HG03571 (cell line): Measurements from ENCODE around the gene PHRF1.

ENCODE experiments used
- ATAC-seq: cut with Tn5 transposase; IDR thresholded peaks from one replicate; pipeline ENCODE4 v1.9.1; 2021; ENCODE audit not compliant: unreplicated experiment

Gene PHRF1

DNA sequence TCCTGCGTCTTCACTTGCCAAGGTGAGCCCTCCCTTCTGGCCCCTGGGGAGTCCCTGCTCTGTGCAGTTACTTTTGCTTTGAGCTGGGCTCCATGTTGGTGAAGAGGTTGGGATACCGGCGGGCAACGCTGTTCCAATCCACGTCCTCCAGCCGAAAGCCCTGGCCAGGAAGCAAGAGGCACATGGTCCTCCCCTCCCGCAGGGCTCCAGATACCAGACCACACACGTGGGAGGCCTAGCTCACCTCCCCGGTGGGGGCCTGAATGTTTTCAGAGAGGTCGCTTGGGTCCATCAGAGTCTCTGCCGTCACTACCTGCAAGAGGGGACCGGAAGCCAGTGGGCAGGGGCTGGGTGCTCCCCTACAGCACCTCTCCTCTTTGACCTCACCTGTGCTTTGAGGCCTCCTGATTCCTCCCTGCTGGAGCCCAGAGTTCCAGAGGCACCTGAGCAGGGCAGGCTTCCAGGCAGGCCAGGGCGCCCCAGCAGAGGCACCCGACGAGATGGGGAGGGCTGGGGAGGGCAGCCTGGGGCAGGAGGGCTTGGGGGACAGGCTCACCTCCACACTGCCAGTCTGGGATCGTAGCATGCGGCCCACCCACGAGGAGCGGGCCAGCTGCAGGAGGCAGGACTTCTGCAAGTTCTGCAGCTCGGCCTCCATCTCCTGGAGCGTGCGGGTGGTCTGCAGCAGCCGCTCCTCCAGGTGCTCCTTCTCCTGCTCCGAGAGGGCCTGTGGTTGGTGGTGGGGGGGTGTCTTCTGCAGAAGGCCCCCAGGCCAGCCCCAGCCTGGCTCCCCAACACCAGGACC, 18.7 kb upstream of the PHRF1 start:
- no peak for ATAC-seq

DNA sequence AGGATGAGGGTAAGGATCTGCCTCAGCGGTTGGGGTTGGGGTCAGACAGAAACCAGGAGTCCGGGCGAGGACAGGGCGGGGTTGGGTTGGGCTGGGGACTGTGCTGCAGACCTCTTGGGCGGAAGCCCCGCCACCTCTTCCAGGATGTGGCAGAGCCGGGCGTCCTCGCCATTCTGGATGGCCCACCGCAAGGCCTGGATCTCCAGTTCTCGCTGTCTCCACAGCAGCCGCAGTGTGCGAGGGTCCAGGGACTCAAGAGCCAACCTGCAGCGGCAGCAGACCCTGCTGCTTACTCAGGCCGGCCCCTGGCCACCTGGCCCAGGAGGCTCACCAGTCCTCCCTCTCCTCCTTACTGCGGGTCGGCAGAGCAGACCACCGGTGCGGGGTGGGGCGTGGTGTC, 17.8 kb upstream of the PHRF1 start:
- no peak for ATAC-seq

DNA sequence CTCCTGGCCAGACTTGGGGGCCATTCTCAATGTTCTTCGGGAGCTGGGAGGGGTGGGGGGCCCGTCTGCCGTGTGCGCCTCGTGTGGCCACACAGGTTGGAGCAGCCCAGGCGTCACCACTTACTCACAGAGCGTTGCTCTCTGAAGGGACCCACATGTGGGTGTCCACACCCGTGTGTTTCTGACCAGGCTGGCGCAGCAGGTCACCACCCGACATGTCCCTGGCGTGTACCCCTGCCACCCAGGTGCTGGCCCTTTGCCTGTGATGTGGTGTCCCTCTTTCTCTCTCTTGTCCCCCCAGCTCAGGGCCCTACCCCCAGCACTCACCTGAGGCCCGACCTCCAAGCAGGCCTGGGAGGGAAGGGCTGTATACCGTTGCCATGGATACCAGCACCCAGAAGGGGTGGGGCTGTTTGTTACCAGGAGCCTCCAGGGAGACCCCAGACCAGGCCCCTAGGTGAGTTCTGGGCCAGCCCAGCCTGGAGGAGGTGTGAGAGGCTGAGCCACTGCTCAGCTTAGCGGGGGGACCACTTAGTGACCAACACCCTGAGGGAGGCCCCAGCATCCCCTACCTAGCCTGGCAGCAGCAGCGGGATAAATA, 17.1 kb upstream of the PHRF1 start:
- ATAC-seq = no peak

DNA sequence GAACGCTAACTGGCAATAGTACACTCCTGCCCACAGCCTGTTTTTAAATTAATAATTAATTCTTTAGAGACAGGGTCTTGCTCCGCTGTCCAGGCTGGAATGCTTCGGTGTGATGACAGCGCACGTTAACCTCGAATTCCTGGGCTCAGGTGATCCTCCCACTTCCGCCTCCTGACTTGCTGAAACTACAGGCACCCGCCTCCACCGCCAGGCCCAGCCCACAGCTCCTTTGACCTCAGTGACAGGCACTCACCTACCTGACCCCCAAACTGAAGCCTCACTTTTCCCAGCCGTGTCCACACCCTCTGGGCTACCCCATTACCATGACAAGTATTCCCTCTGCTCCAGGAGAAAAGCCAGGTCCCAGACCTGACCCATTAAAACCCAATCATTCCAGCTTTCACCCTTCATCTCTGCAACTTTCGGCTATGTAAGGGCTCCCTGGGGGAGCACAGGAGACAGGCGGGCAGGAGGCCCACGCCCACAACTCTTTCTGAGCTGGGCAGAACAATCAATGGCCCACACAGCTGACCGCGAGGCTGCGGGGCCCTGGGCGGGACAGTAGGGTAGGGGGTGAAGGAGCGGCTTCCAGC, 16.5 kb upstream of the PHRF1 start:
- no peak for ATAC-seq

DNA sequence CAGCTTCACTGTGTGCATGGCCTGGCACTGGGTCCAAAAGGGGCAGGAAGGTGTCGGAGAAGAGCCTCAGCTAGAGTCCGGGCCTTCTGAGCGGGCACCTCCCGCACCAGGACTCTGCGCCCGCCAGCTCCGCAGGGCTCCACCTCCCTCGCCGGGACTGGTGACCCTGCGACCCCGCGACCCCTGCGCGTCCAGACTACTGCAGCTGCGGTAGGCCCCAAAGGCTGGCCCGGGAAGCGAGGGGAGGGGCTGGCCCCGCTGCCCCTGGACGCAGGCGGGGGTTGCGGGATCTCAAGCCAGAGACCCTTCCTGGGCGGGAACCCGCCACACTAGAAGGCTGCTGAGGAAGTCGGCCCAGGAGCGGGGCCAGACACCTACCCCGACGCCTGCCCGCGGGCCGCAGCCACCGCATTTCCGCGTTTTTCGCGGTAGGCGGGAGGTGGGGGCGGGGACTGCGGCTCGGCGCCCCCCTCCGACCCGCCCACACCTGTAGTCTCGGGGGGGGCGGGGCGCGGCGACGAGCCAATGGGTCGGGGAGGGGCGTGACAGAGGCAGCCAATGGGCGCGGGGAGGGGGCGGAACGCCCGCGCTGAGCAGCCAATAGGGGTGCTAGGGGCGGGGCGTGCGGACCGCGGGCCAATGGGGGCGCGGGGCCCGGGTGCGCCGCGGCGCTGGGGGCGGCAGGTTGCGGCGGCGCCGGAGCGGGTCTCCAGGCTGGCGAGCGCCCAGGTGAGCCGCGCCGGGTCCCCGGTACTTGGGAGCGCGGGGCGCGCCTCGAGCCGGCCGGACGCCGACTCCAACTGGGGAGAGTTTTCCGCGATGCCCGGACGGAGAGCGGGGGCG, 15.7 kb upstream of the PHRF1 start, which contains the start of the genes LMNTD2 and RASSF7:
Gene LMNTD2 (minus strand): TSS at position 434 of the 843 bp plus-strand sequence. CDS start 22 bp downstream, at position 412.
Gene RASSF7 (plus strand): TSS at position 666 of the 843 bp plus-strand sequence. CDS start 799 bp downstream, outside the sequence.
- ATAC-seq = peak; percentile 75

DNA sequence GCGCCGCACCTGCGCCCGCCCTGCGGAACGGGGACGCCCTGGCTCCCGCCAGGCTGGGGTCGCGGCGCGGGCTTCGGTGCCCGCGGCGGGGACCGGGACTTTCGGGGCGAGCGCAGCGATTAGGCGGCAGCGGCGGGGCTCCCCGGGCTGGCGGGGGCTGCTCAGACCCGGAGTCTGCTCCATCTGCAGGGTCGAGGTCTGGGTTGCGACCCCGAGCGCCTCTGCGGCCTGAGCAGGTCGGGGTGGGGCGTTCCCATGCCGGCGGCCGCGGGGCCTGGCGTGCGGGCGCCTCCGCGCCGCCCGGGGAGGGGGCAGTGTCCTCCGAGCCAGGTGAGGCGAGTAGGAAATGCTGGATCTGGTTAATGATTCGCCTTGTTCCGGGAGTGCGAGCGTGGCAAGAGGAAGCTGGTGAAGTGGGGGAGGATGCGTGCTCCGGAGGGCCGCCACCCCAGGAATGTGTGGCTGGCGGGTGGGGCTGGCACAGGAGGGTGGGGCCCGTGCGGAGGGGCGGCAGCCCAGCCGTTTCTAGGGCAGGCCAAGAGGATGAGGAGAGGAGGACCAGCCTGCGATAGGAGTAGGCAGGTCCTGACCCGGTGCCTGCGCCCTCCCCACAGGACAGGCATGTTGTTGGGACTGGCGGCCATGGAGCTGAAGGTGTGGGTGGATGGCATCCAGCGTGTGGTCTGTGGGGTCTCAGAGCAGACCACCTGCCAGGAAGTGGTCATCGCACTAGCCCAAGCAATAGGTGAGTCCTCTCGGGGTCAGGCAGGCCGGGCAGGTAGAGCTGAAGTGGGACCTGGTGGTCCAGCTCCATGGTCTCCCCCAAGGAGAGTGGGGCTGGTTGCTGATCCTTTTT, 14.9 kb upstream of the PHRF1 start:
- peak; percentile 9 for ATAC-seq

DNA sequence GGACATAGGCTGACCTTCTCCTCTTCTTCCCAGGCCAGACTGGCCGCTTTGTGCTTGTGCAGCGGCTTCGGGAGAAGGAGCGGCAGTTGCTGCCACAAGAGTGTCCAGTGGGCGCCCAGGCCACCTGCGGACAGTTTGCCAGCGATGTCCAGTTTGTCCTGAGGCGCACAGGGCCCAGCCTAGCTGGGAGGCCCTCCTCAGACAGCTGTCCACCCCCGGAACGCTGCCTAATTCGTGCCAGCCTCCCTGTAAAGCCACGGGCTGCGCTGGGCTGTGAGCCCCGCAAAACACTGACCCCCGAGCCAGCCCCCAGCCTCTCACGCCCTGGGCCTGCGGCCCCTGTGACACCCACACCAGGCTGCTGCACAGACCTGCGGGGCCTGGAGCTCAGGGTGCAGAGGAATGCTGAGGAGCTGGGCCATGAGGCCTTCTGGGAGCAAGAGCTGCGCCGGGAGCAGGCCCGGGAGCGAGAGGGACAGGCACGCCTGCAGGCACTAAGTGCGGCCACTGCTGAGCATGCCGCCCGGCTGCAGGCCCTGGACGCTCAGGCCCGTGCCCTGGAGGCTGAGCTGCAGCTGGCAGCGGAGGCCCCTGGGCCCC, 14.1 kb upstream of the PHRF1 start:
- ATAC-seq = no peak

DNA sequence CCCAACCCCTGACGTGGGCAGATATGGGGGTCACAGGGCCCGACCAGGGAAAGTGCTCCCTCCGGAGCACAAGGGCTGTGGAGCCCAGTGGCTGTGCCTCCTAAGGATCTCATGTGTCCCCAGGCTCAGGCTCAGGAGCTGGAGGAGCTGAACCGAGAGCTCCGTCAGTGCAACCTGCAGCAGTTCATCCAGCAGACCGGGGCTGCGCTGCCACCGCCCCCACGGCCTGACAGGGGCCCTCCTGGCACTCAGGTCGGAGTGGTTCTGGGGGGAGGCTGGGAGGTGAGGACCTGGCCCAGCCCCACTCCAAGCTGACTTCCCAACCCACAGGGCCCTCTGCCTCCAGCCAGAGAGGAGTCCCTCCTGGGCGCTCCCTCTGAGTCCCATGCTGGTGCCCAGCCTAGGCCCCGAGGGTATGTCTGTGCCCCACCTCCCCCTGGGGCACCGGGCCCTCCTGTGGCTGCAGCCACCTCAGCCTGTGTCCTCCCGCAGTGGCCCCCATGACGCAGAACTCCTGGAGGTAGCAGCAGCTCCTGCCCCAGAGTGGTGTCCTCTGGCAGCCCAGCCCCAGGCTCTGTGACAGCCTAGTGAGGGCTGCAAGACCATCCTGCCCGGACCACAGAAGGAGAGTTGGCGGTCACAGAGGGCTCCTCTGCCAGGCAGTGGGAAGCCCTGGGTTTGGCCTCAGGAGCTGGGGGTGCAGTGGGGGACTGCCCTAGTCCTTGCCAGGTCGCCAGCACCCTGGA, 13.0 kb upstream of the PHRF1 start:
- no peak for ATAC-seq

DNA sequence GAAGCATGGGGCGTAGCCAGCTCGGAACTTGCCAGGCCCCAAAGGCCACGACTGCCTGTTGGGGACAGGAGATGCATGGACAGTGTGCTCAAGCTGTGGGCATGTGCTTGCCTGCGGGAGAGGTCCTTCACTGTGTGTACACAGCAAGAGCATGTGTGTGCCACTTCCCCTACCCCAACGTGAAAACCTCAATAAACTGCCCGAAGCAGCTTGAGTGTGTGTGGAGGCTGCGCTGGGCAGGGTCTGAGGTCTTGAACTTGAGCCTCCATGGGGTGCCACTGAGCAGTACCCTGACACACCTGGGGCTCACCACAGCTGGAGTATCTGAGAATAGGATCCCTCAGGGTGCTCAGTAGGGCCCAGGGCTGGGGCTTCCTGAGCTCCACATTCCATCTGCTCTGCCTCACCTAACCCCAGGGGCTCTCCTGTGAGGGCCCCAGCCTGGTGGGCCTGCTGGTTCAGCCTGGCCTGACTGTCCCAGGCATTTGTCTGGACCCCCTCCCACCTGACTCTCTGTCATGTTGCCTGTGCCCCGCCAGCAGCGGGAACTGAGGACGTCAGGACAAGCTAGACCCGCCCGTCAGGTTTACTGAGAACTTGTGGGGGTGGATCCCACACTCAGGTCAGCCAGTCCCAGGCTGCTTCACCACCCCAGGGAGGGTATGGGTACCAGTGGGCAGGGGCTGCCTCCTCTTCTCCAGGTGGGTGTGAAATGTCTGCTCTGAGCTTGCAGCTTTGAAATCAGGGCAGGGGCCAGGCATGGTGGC, 12.3 kb upstream of the PHRF1 start:
- ATAC-seq = no peak

DNA sequence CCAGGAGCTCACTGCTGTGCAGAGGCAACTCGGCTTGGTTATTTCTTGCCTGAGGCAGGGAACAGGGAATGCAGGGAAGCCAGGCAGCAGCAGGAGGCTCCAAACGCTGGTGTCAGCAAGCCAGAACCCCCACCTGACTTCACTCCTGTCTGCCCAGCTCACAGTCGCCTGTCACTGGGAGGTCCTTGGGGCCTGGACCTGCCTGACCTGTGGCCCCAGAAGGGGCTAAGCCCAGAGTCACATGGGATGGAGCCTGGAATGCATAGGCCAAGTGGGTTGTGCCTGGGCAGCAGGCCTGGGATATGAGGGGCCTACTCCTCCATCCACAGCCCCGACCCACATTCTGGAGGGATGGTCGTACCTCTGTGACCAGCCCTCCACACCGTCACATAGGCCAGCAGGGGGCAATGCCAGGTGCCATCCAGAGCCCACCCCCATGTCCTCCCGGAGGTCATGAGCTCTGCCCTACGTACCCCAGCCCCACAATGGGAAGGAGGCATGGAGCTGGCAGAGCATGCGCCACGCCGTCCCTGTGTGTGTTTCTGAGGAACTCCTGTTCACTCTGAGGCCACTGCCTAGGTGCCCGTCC, 10.3 kb upstream of the PHRF1 start:
- no peak for ATAC-seq

DNA sequence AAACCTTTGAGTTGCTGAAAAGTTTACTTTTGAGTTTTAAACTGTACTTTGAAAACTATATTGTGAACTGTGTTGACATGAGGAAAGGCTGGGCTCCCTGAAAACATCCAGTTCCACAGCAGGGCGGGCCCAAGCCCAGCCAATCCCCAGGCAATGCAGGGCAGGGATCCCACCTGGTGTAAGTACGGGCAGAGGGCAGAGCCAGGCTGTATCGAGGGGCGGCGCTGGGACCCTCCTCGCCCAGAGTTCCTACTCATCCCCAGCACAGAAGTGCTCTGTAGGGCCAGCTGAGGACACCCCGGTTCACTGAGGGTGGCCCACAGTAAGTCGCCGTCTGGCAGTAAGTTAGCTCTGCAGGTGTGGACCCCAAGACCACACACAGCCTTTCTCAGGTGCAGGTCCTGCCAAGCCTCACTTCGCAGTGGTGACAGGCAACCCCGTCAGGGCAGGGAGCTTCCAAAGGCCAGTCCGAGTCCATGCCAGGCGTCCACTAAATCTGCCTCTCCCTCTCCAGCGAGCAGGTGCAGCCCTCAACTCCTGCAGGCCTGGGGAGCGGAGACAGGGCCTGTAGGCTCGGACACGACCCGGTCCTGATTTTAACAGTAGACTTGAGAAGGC, 9.2 kb upstream of the PHRF1 start:
- ATAC-seq = no peak

DNA sequence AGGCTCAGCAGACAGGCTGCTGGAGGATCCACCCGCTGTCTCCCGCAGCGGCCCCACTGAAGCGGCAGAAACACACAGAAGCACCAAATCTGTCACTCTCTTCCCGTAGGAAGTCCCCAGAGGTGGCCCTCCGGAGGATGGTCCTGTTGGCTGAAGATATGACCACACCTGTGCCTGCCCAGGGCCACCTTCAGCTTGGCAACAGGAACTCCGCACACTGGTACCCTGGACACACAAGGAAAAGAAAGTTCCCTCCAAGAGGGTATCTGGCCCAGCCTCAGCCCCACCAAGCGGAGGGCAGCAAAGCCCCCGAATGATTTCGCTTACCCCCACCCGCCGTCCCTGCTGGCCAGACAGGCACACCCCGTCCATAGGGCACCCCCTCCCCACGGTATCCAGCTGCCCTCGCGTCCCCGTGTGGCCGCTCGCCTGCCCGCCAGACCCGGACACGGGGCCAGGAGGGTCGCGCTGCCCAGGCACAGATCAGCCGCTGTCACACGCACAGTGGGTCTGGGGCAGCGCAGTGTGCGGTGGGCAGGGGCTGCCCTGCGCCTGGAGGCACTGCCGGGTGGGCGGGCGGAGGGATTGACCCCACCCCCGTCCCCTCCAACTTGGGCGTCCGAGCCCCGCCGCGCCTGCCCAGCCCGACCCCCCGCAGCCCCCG, 8.5 kb upstream of the PHRF1 start:
- ATAC-seq = no peak

DNA sequence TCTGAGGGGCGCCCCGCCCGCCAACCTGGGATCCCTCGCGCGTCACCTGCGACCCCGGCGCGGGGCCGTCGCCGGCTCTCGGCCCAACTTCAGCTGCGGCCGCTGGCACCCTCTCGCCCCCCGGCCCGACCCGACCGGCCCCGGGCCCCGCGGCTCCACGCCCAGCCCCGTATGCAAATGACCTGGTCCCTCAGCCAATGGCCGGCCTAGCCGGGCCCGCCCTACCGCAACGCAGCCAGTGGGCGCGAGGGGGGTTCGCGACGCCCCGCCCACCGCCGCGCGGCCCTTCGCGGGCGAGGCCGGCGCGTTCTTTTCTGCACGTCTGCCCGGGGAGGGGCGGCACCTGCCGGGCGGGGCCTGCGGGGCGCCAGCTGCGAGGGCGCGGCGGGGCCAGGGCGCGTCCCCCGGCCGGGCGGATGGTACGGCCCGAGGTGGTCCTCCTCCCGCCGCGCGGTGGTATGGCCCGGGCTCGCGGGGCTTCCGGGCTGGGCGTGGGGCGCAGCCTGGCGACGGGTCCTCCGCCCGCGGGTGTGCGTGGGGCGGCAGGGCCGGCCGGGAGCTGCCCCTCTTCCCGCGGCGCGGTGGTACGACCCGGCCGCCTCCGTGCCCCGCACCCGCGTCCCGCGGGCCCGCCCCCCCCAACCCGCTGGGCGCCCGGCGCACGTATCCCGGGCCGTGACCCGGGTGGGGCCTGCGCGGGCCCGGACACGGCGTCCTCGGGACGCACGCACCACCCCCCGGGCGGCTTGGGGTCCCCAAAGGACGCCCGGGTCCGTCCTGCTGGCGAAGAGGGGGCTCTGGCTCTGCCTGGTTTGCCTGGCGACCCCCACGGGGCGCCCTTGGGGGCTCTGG, 7.7 kb upstream of the PHRF1 start:
- peak; percentile 76 for ATAC-seq

DNA sequence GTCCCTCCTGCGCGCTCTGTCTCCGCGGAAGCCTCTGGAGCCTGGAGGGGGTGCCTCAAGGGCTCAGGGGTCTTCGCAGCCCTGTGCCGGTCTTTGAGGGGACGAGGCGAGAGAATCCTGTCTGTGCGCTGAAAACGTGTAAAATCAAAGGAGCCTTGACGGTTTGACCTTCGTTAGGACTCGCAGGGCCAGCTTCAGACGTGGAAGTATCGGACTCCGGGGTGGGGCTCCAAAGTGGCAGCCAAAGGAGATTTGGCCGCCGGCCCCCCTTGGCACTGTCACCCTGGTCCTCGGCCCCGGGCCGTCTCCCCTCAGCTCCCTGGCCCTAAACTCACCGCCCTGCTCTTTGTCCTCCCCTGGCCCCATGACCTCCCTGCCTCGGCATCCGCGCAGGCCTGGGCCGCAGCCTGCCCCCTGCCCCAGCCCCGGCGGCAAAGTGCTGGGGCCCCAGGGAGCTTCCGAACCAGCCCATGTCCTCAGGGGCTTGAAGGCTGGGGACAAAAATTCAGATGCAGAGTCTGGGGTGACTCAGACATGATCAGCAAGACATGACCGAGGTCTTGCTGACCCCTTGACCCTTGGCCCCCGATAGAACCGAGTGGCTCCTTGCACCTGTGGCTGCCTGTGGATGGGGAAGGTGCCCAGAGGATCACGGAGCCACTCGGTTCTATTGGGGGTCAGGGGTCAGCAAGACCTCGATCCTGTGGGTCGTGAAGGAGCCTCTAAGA, 6.9 kb upstream of the PHRF1 start:
- ATAC-seq = no peak

DNA sequence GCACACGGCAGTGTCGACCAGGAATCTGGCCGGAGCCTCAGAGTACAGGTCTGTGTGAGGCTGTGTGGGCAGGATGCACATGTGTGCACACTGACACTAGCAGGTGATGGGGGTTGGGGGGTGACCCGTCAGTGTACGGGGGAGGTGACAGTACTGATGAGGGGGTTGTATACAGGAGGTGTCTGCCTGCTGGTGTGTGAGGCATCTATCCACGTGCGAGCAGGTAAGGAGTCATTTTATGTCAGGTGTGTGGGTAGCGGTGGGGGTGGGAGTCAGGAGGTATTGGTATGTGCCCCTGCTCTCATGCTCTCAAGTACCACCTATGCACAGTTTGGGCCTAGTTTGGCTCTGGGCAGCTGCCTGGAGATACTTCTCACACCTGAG, 4.5 kb upstream of the PHRF1 start:
- ATAC-seq = no peak
